Thoracic aorta (tissue), 2 donors: ENCODE data around the gene NFATC2IP. TPM values are rescaled to one million over a fixed set of nuclear protein-coding genes. Genes with fewer than 3 reads are reported as not detected.
A peak's percentile ranks its signal among the peaks of the same experiment; 100 is the strongest.
"Not testable (repeated sequence)": the region's sequence is repeated elsewhere in the genome, so short reads cannot be mapped to it uniquely, and the experiment has no call there.

Experiments used
- ATAC-seq: fragments of 150-250 bp; one replicate; pipeline ENCODE4 v1.8.0; 2017; ENCODE audit warnings: low read depth; ENCODE audit not compliant: insufficient number of reproducible peaks, low FRiP score
- DNase-seq: peaks from one replicate; pipeline ENCODE4 v3.0.0-alpha.2; 2020; ENCODE audit warnings: low spot score
- H3K27ac ChIP-seq, 2 donors: fragments of 200-600 bp; sonication (generic); 1 replicate in 1 of 2; 2 replicates in 1 of 2; pipeline ENCODE4 v1.5.1; 2016; ENCODE audit warnings: mild to moderate bottlenecking in 2 of 2, moderate library complexity in 2 of 2
- H3K27me3 ChIP-seq: fragments of 200-600 bp; sonication (generic); replicated peaks from 2 replicates; pipeline ENCODE4 v1.6.0; 2016; ENCODE audit warnings: mild to moderate bottlenecking; ENCODE audit not compliant: insufficient read depth
- H3K36me3 ChIP-seq: fragments of 200-600 bp; sonication (generic); one replicate; pipeline ENCODE4 v1.5.1; 2016
- H3K4me1 ChIP-seq, 2 donors: fragments of 200-600 bp; sonication (generic); 1 replicate in 1 of 2; 2 replicates in 1 of 2; pipeline versions ENCODE4 v1.5.1 to v1.6.0; 2016; ENCODE audit warnings: low read depth in 2 of 2, mild to moderate bottlenecking in 1 of 2; ENCODE audit not compliant: control insufficient read depth in 1 of 2
- H3K4me3 ChIP-seq: fragments of 200-600 bp; sonication (generic); 2 replicates; pipeline ENCODE4 v1.5.1; 2016; ENCODE audit warnings: mild to moderate bottlenecking
- H3K9me3 ChIP-seq: fragments of 200-600 bp; sonication (generic); 2 replicates; pipeline ENCODE4 v1.5.1; 2016
- CTCF ChIP-seq: fragments of 200-600 bp; sonication (generic); IDR thresholded peaks from one replicate; pipeline ENCODE4 v1.5.1; 2019; ENCODE audit warnings: antibody characterized with exemption
- total RNA-seq, 2 donors: library from RNA; depleted of rRNA; stranded (reverse); fragments of >200 nt; gene quantifications; one replicate each; pipeline versions ENCODE4 v1.1.0 to v1.2.3, GENCODE V29; 2016

The NFATC2IP gene
- total RNA-seq, 2 donors from 2014 or later, result 38.4 to 45.5 TPM

- H3K27ac ChIP-seq, result peak overlapping the region in 1 of 2 donors; percentile 99
- H3K36me3 ChIP-seq, result peaks cover under 1% of the 10 kb centered on the region
- H3K4me3 ChIP-seq, result peak overlapping the region; percentile 81
- no peaks in the 10 kb centered on the region for H3K9me3 ChIP-seq
- no peaks in the 10 kb centered on the region for H3K27me3 ChIP-seq
- TF ChIP-seq CTCF, result no peak
- ATAC-seq, result no peak
- no peak for DNase-seq
- peaks cover 3 to 13% of the 10 kb centered on the region in 2 donors for H3K4me1 ChIP-seq
These were observed 26.9 kb upstream of the NFATC2IP start for GRCh38 chr16:28923652-28924398.

- no peaks in the 10 kb centered on the region for H3K9me3 ChIP-seq
- ATAC-seq (no peak), DNase-seq (no peak)
- no peaks in the 10 kb centered on the region for H3K36me3 ChIP-seq
- TF ChIP-seq CTCF, result no peak
- peak overlapping the region; percentile 91 to 99 for H3K27ac ChIP-seq
- peaks cover 3 to 13% of the 10 kb centered on the region in 2 donors for H3K4me1 ChIP-seq
- H3K27me3 ChIP-seq, result no peaks in the 10 kb centered on the region
- H3K4me3 ChIP-seq, result peak overlapping the region; percentile 81
These were observed 26.4 kb upstream of the NFATC2IP start for GRCh38 chr16:28924399-28924761.

DNA sequence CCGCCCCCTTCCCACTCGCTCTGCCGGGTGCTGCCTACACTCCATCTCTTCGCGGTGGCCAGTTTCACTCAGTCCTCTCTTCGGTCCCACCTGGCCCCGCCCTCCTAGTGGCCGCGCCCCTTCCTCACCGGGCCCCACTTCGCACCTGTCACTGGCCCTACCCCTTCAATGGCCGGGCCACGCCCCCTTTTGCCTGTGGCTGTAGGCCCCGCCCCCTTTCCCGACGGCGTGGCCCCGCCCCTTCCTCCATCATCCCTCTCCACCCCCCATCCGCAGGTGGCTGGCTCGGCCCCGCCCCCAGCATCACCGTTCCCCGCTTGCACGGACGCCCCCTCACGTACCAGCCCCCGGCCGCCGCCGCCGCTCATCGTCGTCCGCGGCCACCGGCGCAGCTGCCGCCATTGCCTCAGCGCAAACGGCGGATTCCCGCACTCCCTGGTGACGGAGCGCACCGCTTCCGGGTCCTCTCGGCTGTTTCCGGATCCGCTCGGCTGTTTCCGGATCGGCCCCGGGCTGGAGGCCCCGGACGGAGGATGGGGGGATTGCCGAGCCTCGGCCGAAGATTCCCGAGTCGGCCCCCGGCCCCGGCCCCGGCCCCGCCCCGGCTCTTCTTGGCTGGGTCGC lies 25.9 kb upstream of the NFATC2IP start, which contains the start of gene RABEP2:
TSS of gene RABEP2 (minus strand) at position 477 of the 624 bp plus-strand sequence. CDS start at position 402, 75 bp downstream.
- H3K9me3 ChIP-seq, result no peaks in the 10 kb centered on the region
- H3K36me3 ChIP-seq, result no peaks in the 10 kb centered on the region
- peaks cover 3 to 13% of the 10 kb centered on the region in 2 donors for H3K4me1 ChIP-seq
- no peaks in the 10 kb centered on the region for H3K27me3 ChIP-seq
- peak within 1 kb of the TSS; percentile 91 to 99 for H3K27ac ChIP-seq
- DNase-seq (peak; percentile 61), ATAC-seq (peak; percentile 96)
- no peak for TF ChIP-seq CTCF
- peak within 1 kb of the TSS; percentile 81 for H3K4me3 ChIP-seq

- peak; percentile 31 for DNase-seq
- peak; percentile 46 for ATAC-seq
- H3K36me3 ChIP-seq, result no peaks in the 10 kb centered on the region
These were observed 25.1 kb upstream of the NFATC2IP start for GRCh38 chr16:28925386-28926228.

DNA sequence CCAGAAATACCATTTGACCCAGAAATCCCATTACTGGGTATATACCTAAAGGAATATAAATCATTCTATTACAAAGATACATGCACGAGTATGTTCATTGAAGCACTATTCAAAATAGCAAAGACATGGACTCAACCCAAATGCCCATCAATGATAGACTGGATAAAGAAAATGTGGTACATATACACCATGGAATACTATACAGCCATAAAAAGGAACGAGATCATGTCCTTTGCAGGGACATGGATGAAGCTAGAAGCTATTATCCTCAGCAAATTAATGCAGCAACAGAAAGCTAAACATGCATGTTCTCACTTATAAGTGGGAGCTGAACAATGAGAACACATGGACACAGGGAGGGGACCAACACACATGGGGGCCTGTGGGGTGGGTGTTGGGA lies 24.5 kb upstream of the NFATC2IP start:
- not testable (repeated sequence) for H3K27me3 ChIP-seq, DNase-seq, ATAC-seq, H3K36me3 ChIP-seq, H3K9me3 ChIP-seq
- H3K4me3 ChIP-seq, result peak overlapping the region; percentile 81
- H3K27ac ChIP-seq, result peak overlapping the region in 1 of 2 donors; percentile 91
- peaks cover 3 to 13% of the 10 kb centered on the region in 2 donors for H3K4me1 ChIP-seq

More at GRCh38 chr16:28925386-28926228, 25.1 kb upstream of the NFATC2IP start:
- H3K27ac ChIP-seq, result peak overlapping the region; percentile 91 to 99
- peaks cover 3 to 13% of the 10 kb centered on the region in 2 donors for H3K4me1 ChIP-seq
- H3K9me3 ChIP-seq, result no peaks in the 10 kb centered on the region
- peak overlapping the region; percentile 81 for H3K4me3 ChIP-seq
- TF ChIP-seq CTCF, result no peak
- H3K27me3 ChIP-seq, result no peaks in the 10 kb centered on the region
